ENCODE data around the gene IRF2BPL. TPM values are rescaled to one million over a fixed set of nuclear protein-coding genes. Genes with fewer than 3 reads are reported as not detected.

The IRF2BPL gene
- total RNA-seq, 2 donors from 2014 or later = 26.7 to 52.1 TPM

DNA sequence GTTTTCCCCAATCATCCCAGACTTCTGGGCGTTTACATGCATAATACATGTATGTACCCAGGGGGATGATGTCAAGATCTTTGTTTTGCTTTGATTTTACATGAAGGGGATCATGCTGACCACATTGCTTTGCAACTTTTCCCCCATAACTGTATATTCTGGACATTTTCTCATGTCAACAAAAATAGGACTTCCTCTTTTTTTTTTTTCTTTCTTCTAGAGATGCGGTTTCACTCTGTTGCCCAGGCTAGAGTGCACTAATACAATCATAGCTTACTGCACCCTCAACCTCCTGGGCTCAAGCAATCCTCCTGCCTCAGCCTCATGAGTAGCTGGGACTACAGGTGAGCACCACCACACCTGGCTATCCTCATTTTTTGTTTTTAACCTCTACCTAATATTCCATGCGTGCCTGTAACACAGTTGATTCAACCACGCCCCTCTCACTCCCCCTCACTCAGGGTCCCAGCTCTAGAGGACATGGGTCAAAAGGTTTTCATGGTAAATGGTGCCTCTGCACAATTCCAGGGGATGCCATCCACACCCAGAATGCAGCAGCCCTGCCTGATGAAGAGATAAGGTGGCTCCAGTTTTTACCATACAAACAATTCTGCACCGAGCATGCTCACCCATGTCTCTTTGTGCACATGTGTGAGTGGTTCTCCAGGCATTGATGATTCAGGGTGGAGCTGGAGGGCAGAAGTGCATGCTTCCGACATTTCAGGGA lies 37.5 kb upstream of the IRF2BPL start:
- Histone ChIP-seq H3K4me3 (no peak overlapping the region), H3K27me3 (no peaks in the 10 kb centered on the region), H3K36me3 (replicated peaks in 1 of 2; ENCODE audit: insufficient read depth in 1 of 2, low read depth in 2 of 2) (no peaks in the 10 kb centered on the region), H3K27ac (no peak overlapping the region), H3K4me1 (peaks cover 20% of the 10 kb centered on the region), H3K9me3 (no peaks in the 10 kb centered on the region)
- ATAC-seq = no peak
- no peak for TF ChIP-seq POLR2A (IDR thresholded peaks at IDR 0.05)
- no peak for DNase-seq
- 81 to 87% methylated on average over 6 of the region's 6 CpGs for WGBS, 2 donors
- intact Hi-C loops (cut with DNase I) = loop anchor here (10.0 kb wide), 1 partner anchor 151 kb away; no protein-coding TSS in a partner anchor

GRCh38 chr14:77064521-77065178 lies 36.1 kb upstream of the IRF2BPL start:
- no peaks in the 10 kb centered on the region for H3K27me3 ChIP-seq
- H3K36me3 ChIP-seq (replicated peaks in 1 of 2; ENCODE audit: insufficient read depth in 1 of 2, low read depth in 2 of 2) = no peaks in the 10 kb centered on the region
- 66 to 82% methylated on average over 2 to 8 of the region's 8 CpGs for WGBS, 2 donors
- H3K4me1 ChIP-seq = peaks cover 20% of the 10 kb centered on the region
- no peaks in the 10 kb centered on the region for H3K9me3 ChIP-seq
- H3K27ac ChIP-seq = no peak overlapping the region
- no peak for ATAC-seq
- no peak for DNase-seq
- intact Hi-C loops (cut with DNase I) = loop anchor here (10.0 kb wide), 1 partner anchor 150 kb away; no protein-coding TSS in a partner anchor
- H3K4me3 ChIP-seq = no peak overlapping the region
- TF ChIP-seq POLR2A (IDR thresholded peaks at IDR 0.05) (no peak), CTCF (IDR thresholded peaks at IDR 0.05) (no peak)

GRCh38 chr14:77063571-77064171 lies 35.2 kb upstream of the IRF2BPL start:
- Histone ChIP-seq H3K4me1 (peaks cover 17% of the 10 kb centered on the region), H3K9me3 (no peaks in the 10 kb centered on the region), H3K36me3 (replicated peaks in 1 of 2; ENCODE audit: insufficient read depth in 1 of 2, low read depth in 2 of 2) (no peaks in the 10 kb centered on the region), H3K27ac (no peak overlapping the region), H3K4me3 (no peak overlapping the region), H3K27me3 (no peaks in the 10 kb centered on the region)
- no peak for TF ChIP-seq POLR2A (IDR thresholded peaks at IDR 0.05)
- no peak for TF ChIP-seq CTCF (IDR thresholded peaks at IDR 0.05)
- DNase-seq (no peak), ATAC-seq (no peak)
- intact Hi-C loops (cut with DNase I) = loop anchor here (10.0 kb wide), 1 partner anchor 149 kb away; no protein-coding TSS in a partner anchor
- WGBS, 2 donors = 65 to 83% methylated on average over 10 of the region's 10 CpGs

GRCh38 chr14:77062261-77062660 lies 33.8 kb upstream of the IRF2BPL start:
- intact Hi-C loops (cut with DNase I) = loop anchor here (10.0 kb wide), 1 partner anchor 147 kb away; no protein-coding TSS in a partner anchor
- ATAC-seq = no peak

More at GRCh38 chr14:77062261-77062660, 33.8 kb upstream of the IRF2BPL start:
- peaks cover 9% of the 10 kb centered on the region for H3K4me1 ChIP-seq
- no peak for DNase-seq
- no peaks in the 10 kb centered on the region for H3K9me3 ChIP-seq
- 79 to 93% methylated on average over 3 of the region's 3 CpGs for WGBS, 2 donors
- TF ChIP-seq CTCF (IDR thresholded peaks at IDR 0.05) (no peak), POLR2A (IDR thresholded peaks at IDR 0.05) (no peak)
- no peaks in the 10 kb centered on the region for H3K36me3 ChIP-seq (replicated peaks in 1 of 2; ENCODE audit: insufficient read depth in 1 of 2, low read depth in 2 of 2)
- no peak overlapping the region for H3K27ac ChIP-seq
- no peak overlapping the region for H3K4me3 ChIP-seq
- H3K27me3 ChIP-seq = no peaks in the 10 kb centered on the region

Data from body of pancreas (tissue), 4 donors.